PC-3 (cell line): Measurements from ENCODE around the gene CDK14. TPM values are rescaled to one million over a fixed set of nuclear protein-coding genes. Genes with fewer than 3 reads are reported as not detected.

ENCODE experiments used
- ATAC-seq: fragments of 200-7000 bp; cut with Tn5 transposase; 2 replicates; pipeline ENCODE4 v1.9.1; 2020; ENCODE audit warnings: mild to moderate bottlenecking, moderate library complexity
- BruUV-seq: library from RNA; stranded (reverse); fragments of 400-500 nt; replicated peaks from 2 replicates; lab custom pipeline; 2021; lab: Mats Ljungman, UMichigan
- CTCF ChIA-PET: fragments of 300-600 bp; sonication (Branson Sonifier 250); formaldehyde crosslinking; loops from one replicate; lab custom pipeline; 2022; ENCODE audit warnings: antibody characterized with exemption; lab: Charles Lee
- POLR2A ChIA-PET: fragments of 300-600 bp; sonication (Branson Sonifier 250); formaldehyde crosslinking; loops from one replicate; lab custom pipeline; 2022; ENCODE audit warnings: antibody characterized with exemption; ENCODE audit not compliant: unreplicated experiment; lab: Charles Lee
- DNase-seq: peaks from one replicate; pipeline ENCODE4 v3.0.0-alpha.2; 2015
- H2AFZ ChIP-seq: fragments of 300-600 bp; sonication (generic); 2 replicates; pipeline ENCODE4 v1.6.0; 2016; ENCODE audit warnings: antibody characterized with exemption, low read length
- H3F3A ChIP-seq: fragments of 300-600 bp; sonication (generic); one replicate; pipeline ENCODE4 v1.6.0; 2017; ENCODE audit warnings: antibody characterized with exemption, low read length, control low read depth, mild to moderate bottlenecking; ENCODE audit not compliant: unreplicated experiment
- H3K27ac ChIP-seq: fragments of 300-600 bp; sonication (generic); 2 replicates; pipeline ENCODE4 v1.5.1; 2016; ENCODE audit warnings: mild to moderate bottlenecking, low read length
- H3K27me3 ChIP-seq: fragments of 300-600 bp; sonication (generic); 2 replicates; pipeline ENCODE4 v1.6.1; 2016; ENCODE audit warnings: low read length, mixed read lengths
- H3K36me3 ChIP-seq: fragments of 300-600 bp; sonication (generic); 2 replicates; pipeline ENCODE4 v1.6.1; 2016; ENCODE audit warnings: low read depth, mixed run types, low read length, mixed read lengths
- H3K4me1 ChIP-seq: fragments of 300-600 bp; sonication (generic); 2 replicates; pipeline ENCODE4 v1.5.1; 2016; ENCODE audit warnings: low read length; ENCODE audit not compliant: insufficient read depth
- H3K4me2 ChIP-seq: fragments of 300-600 bp; sonication (generic); 2 replicates; pipeline ENCODE4 v1.6.0; 2016; ENCODE audit warnings: low read length
- H3K4me3 ChIP-seq: fragments of 300-600 bp; sonication (generic); 2 replicates; pipeline ENCODE4 v1.5.1; 2016; ENCODE audit warnings: mild to moderate bottlenecking, low read length, mixed read lengths
- H3K79me2 ChIP-seq: fragments of 300-600 bp; sonication (generic); 2 replicates; pipeline ENCODE4 v1.6.1; 2017; ENCODE audit warnings: low read length, mixed read lengths
- H3K9ac ChIP-seq: fragments of 300-600 bp; sonication (generic); 2 replicates; pipeline ENCODE4 v1.6.0; 2016; ENCODE audit warnings: mild to moderate bottlenecking, low read length
- H3K9me2 ChIP-seq: fragments of 300-600 bp; sonication (generic); replicated peaks from 2 replicates; pipeline ENCODE4 v1.6.1; 2016; ENCODE audit warnings: mixed run types, low read length, mixed read lengths
- H3K9me3 ChIP-seq: fragments of 300-600 bp; sonication (generic); 2 replicates; pipeline ENCODE4 v1.6.1; 2016; ENCODE audit warnings: low read length, mixed read lengths
- H4K20me1 ChIP-seq: fragments of 300-600 bp; sonication (generic); 2 replicates; pipeline ENCODE4 v1.6.1; 2016; ENCODE audit warnings: low read length, mixed read lengths
- CTCF ChIP-seq: fragments of 300-600 bp; sonication (generic); conservative IDR thresholded peaks from 2 replicates; pipeline ENCODE4 v1.5.1; 2017; ENCODE audit warnings: antibody characterized with exemption, low read depth, mild to moderate bottlenecking, low read length
- EZH2 ChIP-seq: fragments of 300-600 bp; sonication (generic); IDR thresholded peaks from one replicate; pipeline ENCODE4 v1.6.1; 2017; ENCODE audit warnings: antibody characterized with exemption, mild to moderate bottlenecking, low read length; ENCODE audit not compliant: unreplicated experiment
- EZH2phosphoT487 ChIP-seq: fragments of 300-600 bp; sonication (generic); IDR thresholded peaks from 2 replicates; pipeline ENCODE4 v1.6.1; 2018; ENCODE audit warnings: mild to moderate bottlenecking, antibody characterized with exemption, low read length, borderline replicate concordance
- intact Hi-C: fragments of 100-400 bp; cut with micrococcal nuclease; formaldehyde crosslinking; loops from 2 replicates; pipeline ENCODE4 v1.9.0; 2023
- total RNA-seq: library from RNA; depleted of rRNA; stranded (reverse); fragments of >200 nt; gene quantifications from 2 replicates; pipeline ENCODE4 v1.2.3, GENCODE V29; 2014

The CDK14 gene
- total RNA-seq, 1 experiment from 2014 or later: 8.2 TPM

GRCh38 chr7:90816511-90817142 is 220.5 kb downstream of the CDK14 start:
- CTCF ChIA-PET: no interaction called here
- Histone ChIP-seq H3K79me2 (no peaks in the 10 kb centered on the region), H3F3A (no peaks in the 10 kb centered on the region)

GRCh38 chr7:90817151-90817550 is 221.0 kb downstream of the CDK14 start:
- Histone ChIP-seq H2AFZ (no peak overlapping the region), H3K36me3 (no peaks in the 10 kb centered on the region), H3F3A (no peaks in the 10 kb centered on the region), H4K20me1 (no peaks in the 10 kb centered on the region), H3K9me2 (no peaks in the 10 kb centered on the region), H3K4me1 (peaks cover 19% of the 10 kb centered on the region), H3K9me3 (no peaks in the 10 kb centered on the region), H3K4me3 (no peak overlapping the region), H3K27me3 (no peaks in the 10 kb centered on the region), H3K27ac (peak overlapping the region; percentile 72), H3K9ac (peak overlapping the region; percentile 18; the same call in 1 of the 2 replicates), H3K79me2 (no peaks in the 10 kb centered on the region), H3K4me2 (peak overlapping the region; percentile 42; the same call in 1 of the 2 replicates)
- intact Hi-C loops: no loop called here
- no peak; the same call in 1 of the 2 replicates for ATAC-seq
- no peak for TF ChIP-seq CTCF
- no peak for TF ChIP-seq EZH2phosphoT487
- TF ChIP-seq EZH2: no peak
- DNase-seq: no peak
- POLR2A ChIA-PET: no interaction called here
- CTCF ChIA-PET: no interaction called here
- no TSS peak for BruUV-seq

More at GRCh38 chr7:90816511-90817142, 220.5 kb downstream of the CDK14 start:
- Histone ChIP-seq H3K27ac (peak overlapping the region; percentile 93), H3K4me3 (peak overlapping the region; percentile 9; the same call in 1 of the 2 replicates), H3K9ac (peak overlapping the region; percentile 55; the same call in 1 of the 2 replicates), H3K36me3 (no peaks in the 10 kb centered on the region), H3K4me2 (peak overlapping the region; percentile 61), H3K27me3 (no peaks in the 10 kb centered on the region), H3K9me3 (no peaks in the 10 kb centered on the region), H3K4me1 (peaks cover 19% of the 10 kb centered on the region), H2AFZ (peak overlapping the region; percentile 25; the same call in 1 of the 2 replicates), H4K20me1 (no peaks in the 10 kb centered on the region), H3K9me2 (no peaks in the 10 kb centered on the region)
- intact Hi-C loops: no loop called here
- DNase-seq: peak; percentile 96
- BruUV-seq: no TSS peak
- POLR2A ChIA-PET: interaction anchor here (0.5 kb wide), 1 partner anchor 219 kb away, joined by 4 read pairs; no protein-coding TSS in a partner anchor
- ATAC-seq: peak; percentile 97
- TF ChIP-seq EZH2 (no peak), EZH2phosphoT487 (no peak), CTCF (no peak)

- CTCF ChIA-PET: no interaction called here
- H3K27me3 ChIP-seq: no peaks in the 10 kb centered on the region
- no peaks in the 10 kb centered on the region for H4K20me1 ChIP-seq
- intact Hi-C loops: no loop called here
- no peak overlapping the region for H2AFZ ChIP-seq
- H3F3A ChIP-seq: no peaks in the 10 kb centered on the region
- no peak overlapping the region for H3K4me3 ChIP-seq
- ATAC-seq (no peak), DNase-seq (no peak)
- H3K9me3 ChIP-seq: no peaks in the 10 kb centered on the region
- POLR2A ChIA-PET: no interaction called here
- H3K9me2 ChIP-seq: no peaks in the 10 kb centered on the region
- TF ChIP-seq EZH2phosphoT487 (no peak), CTCF (no peak), EZH2 (no peak)
- H3K4me2 ChIP-seq: no peak overlapping the region
- no peaks in the 10 kb centered on the region for H3K36me3 ChIP-seq
- no TSS peak for BruUV-seq
- no peak overlapping the region for H3K9ac ChIP-seq
- no peaks in the 10 kb centered on the region for H3K79me2 ChIP-seq
- H3K27ac ChIP-seq: peak overlapping the region; percentile 72; the same call in 1 of the 2 replicates
- H3K4me1 ChIP-seq: peaks cover 19% of the 10 kb centered on the region
These were observed 221.7 kb downstream of the CDK14 start for GRCh38 chr7:90817846-90818245.
